ENCODE measurements around the gene GCK.

The GCK gene

DNA sequence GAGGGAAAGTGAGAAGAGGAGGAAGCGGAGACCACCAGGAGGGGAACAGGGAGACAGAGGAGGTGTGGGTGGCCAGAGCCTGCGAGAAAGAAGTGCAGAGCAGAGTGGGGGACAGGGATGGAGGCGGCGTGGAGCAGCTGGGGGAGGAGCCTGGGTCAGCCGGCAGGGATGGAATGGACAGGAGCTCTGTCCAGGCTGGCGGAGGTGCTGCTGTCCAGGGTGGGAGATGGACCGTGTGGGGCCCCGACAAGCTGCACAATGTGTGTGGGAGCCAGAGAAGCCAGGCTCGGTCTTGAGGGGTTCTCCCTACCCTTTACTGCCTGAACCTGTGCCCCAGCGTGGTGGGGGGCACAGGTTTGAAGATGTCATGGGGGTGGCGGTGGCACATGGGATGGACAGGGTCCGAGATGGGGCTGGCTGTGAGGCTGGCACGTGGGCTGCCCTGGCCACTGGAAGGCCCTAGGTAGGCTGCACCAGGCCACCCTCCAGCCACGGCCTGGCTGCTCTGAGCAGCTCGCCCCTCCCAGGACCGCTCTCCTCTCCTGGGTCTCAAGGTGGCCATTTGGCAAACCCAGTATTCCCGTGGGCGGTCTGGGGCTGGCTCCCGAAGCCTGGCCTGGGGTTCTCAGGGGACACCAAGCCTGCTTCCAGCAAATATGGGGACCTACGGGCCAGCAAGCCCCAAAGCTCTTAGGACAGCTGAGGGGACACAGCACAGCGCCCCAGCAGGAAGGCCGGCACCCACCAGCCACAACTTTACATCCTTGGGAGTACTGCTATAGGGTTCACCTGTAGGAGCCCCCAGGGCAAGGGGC is 43.9 kb upstream of the GCK start:
- no peak for DNase-seq (ENCODE audit: low read depth)
- TF ChIP-seq, protein P1, sequence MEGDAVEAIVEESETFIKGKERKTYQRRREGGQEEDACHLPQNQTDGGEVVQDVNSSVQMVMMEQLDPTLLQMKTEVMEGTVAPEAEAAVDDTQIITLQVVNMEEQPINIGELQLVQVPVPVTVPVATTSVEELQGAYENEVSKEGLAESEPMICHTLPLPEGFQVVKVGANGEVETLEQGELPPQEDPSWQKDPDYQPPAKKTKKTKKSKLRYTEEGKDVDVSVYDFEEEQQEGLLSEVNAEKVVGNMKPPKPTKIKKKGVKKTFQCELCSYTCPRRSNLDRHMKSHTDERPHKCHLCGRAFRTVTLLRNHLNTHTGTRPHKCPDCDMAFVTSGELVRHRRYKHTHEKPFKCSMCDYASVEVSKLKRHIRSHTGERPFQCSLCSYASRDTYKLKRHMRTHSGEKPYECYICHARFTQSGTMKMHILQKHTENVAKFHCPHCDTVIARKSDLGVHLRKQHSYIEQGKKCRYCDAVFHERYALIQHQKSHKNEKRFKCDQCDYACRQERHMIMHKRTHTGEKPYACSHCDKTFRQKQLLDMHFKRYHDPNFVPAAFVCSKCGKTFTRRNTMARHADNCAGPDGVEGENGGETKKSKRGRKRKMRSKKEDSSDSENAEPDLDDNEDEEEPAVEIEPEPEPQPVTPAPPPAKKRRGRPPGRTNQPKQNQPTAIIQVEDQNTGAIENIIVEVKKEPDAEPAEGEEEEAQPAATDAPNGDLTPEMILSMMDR (conservative IDR thresholded peaks at IDR 0.05; ENCODE audit: control insufficient read depth, insufficient read depth, low read depth, low read length) = no peak
- no peak overlapping the region for H3K4me3 ChIP-seq (ENCODE audit: control insufficient read depth, low read depth, low read length)

DNA sequence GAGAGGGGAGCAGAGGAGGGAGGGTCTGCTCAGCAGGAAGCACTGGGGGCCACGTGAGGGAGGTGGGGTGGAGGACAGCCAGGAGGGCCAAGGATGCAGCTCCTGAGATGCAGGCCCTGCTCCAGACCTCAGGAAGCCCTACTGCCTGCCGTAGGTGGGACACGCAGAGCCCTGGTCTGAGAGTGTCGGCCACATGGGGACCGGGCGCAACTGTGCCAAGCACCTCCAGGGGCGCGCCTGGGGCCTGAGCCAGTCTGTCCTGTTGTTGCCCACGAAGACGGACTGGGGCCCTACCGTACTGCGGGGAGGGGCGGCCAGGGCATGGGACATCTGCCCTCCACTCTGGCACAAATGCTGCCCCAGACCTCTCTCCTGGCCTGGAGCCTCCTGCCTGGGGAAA is 43.2 kb upstream of the GCK start:
- DNase-seq (ENCODE audit: low read depth) = no peak
- TF ChIP-seq, protein P1 (conservative IDR thresholded peaks at IDR 0.05; ENCODE audit: control insufficient read depth, insufficient read depth, low read depth, low read length) = no peak
- H3K4me3 ChIP-seq (ENCODE audit: control insufficient read depth, low read depth, low read length) = no peak overlapping the region

DNA sequence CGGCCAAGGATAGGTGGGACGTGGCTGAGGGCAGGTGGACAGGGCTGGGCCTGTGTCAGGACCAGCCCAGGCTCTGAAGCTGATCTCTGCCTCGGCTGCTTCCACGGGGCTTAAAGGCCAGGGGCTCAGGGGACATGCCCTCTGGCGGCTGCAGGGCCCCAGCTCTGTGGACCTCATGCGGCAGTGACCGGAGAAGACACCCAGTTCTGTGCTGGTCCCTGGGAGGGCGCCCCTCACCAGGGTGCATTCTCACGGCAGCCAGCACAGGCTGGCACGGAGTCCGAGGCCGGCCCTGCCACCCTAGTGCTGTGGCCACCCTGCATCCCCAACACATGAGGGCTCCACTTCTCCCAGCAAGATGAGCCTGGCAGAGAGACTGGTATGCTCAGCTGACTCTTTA is 41.8 kb upstream of the GCK start:
- DNase-seq (ENCODE audit: low read depth) = no peak
- TF ChIP-seq, protein P1 (conservative IDR thresholded peaks at IDR 0.05; ENCODE audit: control insufficient read depth, insufficient read depth, low read depth, low read length) = no peak

DNA sequence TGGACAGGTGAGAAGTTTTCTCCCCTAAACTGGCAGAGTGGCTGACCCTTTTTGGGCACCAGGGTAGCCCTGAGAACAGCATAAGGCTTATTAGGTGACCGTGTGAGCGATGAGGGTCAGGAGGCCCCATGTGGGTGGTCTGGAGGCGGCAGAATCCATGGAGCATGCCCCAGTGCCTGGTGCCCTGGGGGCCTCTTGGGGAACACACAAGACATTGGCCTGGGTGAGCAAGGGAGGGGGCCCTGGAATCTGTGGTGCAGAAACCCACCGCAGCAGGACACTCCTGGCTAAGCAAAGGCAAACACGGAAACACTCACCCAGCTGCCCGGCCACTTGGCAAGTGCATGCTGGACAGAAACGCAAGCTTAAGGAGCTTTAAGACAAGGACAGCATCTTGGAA is 41.0 kb upstream of the GCK start:
- DNase-seq (ENCODE audit: low read depth) = no peak
- TF ChIP-seq, protein P1 (conservative IDR thresholded peaks at IDR 0.05; ENCODE audit: control insufficient read depth, insufficient read depth, low read depth, low read length) = no peak
- no peak overlapping the region for H3K4me3 ChIP-seq (ENCODE audit: control insufficient read depth, low read depth, low read length)

More for the DNA sequence above, 41.8 kb upstream of the GCK start:
- no peak overlapping the region for H3K4me3 ChIP-seq (ENCODE audit: control insufficient read depth, low read depth, low read length)

DNA sequence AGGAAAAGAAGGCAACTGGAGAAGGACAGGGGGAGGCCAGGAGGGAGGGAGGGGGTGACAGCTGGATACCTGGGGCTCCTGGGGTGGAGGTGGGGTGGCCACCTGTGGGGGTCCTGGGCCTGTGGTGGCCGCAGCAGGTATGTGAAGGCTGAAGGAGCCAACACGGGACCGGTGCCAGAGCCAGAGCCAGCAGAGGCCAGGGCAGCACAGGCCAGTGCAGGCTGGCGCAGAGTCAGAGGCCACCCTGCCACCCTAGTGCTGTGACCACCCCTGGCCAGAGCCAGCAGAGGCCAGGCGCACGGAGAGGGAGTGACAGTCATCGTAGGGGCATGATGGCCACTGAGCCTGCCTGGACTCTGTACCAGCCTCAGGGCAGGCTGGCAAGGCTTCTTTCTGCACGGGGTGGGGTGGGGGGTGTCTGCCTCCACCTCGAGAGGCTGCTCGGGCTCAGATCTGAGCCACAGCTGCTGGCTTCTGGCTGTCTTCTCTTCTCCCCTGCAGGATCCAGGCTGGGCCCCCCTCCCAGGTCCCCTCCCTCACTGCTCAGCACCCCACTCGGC is 40.4 kb upstream of the GCK start:
- TF ChIP-seq, protein P1 (conservative IDR thresholded peaks at IDR 0.05; ENCODE audit: control insufficient read depth, insufficient read depth, low read depth, low read length) = no peak
- H3K4me3 ChIP-seq (ENCODE audit: control insufficient read depth, low read depth, low read length) = no peak overlapping the region
- no peak for DNase-seq (ENCODE audit: low read depth)

DNA sequence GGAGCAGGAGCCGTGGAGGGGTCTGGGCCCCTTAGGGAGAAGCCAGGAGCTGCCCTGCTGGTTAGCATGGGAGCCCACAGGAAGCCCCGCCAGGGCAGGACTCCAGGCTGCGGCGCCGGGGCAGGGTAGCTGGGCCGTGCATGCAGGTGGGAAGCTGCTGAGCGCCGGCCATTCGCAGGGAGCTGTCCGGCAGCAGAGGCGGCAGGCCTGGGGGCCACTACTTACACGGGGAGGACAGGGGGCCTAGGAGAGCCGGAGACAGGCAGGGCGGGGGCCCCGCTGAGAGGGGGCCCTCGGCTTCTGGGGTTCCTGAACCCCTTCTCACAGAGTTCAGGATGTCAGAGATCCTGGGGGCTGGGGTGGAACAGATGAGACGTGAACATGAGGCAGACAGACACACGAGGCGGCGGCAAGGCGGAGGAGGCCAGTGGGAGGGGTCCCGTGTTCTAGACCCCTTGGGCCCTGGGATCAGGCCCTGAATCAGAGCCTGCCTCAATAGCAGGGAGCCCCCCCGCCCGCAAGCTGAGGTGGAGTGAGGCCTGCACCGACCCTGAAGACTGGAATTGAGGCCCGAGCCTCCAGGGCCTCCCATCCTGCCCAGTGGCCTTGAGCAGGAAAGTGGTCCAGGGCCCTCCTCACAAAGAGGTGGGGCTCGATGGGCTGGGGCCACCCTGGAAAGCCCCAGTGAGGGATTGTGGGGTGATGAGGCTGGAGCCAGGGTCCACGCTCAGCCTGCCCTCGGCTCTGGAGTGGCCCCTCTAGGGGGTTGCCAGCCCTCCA is 39.5 kb upstream of the GCK start:
- TF ChIP-seq, protein P1 (conservative IDR thresholded peaks at IDR 0.05; ENCODE audit: control insufficient read depth, insufficient read depth, low read depth, low read length) = no peak
- DNase-seq (ENCODE audit: low read depth) = no peak
- H3K4me3 ChIP-seq (ENCODE audit: control insufficient read depth, low read depth, low read length) = no peak overlapping the region
